Stimulated activated CD4-positive, alpha-beta T cell treated with anti-CD3 and anti-CD28 coated beads, Interleukin-15, amount 100 ng/mL, for 24 hours (primary cell): ENCODE data around the gene CDH7.

ENCODE experiments used
- DNase-seq: peaks from one replicate; pipeline ENCODE4 v3.0.0-alpha.2; 2020

Gene CDH7, protein sequence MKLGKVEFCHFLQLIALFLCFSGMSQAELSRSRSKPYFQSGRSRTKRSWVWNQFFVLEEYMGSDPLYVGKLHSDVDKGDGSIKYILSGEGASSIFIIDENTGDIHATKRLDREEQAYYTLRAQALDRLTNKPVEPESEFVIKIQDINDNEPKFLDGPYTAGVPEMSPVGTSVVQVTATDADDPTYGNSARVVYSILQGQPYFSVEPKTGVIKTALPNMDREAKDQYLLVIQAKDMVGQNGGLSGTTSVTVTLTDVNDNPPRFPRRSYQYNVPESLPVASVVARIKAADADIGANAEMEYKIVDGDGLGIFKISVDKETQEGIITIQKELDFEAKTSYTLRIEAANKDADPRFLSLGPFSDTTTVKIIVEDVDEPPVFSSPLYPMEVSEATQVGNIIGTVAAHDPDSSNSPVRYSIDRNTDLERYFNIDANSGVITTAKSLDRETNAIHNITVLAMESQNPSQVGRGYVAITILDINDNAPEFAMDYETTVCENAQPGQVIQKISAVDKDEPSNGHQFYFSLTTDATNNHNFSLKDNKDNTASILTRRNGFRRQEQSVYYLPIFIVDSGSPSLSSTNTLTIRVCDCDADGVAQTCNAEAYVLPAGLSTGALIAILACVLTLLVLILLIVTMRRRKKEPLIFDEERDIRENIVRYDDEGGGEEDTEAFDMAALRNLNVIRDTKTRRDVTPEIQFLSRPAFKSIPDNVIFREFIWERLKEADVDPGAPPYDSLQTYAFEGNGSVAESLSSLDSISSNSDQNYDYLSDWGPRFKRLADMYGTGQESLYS

DNA sequence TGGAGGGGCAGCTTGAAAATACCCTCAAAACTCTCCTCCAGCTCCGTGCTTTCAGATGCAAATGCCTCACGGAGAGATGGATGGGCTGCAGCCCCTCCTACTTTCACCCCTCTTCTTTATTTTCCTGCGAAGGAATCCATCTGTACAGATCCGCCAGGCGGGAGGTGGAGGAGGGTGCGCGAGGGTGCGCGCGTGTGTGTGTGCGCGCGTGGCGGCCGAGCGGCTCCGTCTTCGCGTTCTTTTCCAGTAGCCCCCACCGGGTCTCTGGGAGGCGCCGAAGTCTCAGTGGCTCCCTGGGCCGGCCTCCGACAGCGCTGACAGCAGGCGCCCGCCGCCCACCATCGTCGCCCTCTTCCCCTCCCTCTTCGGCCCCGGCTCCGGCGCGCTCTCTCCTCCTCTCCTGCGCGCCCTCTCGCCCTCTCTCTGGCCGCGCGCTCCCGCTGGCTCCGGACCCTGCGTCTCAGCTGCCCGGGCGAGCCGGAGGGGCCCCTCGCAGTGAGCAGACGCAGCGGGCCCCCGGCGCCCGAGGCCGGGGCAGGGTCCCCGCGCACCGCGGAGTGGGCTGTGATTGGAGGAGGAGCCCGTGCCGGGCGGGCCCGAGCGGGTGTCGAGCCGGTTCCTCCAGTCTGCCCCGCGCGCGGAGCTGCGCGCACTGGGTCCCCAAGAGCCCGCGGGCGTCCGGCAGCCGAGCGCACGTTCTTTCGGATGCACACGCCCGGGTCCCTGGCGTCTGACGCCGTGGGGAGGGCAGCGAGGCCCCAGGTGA lies at the start of gene CDH7:
CDH7 (plus strand) TSS at position 624 of the 766 bp plus-strand sequence. CDS start 11,831 bp downstream, outside the sequence.
- DNase-seq, result no peak

DNA sequence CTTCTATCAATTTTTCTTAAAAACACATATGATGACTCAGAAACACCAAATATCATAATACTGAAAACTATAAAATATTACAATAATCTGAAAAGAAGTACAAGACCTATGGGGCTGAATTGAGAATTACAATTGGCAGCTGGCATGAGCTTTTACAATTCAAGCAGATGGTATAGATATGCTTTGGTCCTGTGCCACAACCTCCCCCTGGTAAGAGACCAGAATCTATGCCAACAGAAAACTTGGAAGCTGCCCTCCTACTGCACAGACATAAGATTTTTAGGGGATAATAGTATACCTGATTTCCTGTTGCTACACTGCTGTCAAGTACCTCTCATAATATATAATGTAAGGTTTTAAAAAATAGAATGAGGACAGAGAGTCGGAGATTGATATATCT lies 46.8 kb upstream of the CDH7 start:
- DNase-seq, result no peak

DNA sequence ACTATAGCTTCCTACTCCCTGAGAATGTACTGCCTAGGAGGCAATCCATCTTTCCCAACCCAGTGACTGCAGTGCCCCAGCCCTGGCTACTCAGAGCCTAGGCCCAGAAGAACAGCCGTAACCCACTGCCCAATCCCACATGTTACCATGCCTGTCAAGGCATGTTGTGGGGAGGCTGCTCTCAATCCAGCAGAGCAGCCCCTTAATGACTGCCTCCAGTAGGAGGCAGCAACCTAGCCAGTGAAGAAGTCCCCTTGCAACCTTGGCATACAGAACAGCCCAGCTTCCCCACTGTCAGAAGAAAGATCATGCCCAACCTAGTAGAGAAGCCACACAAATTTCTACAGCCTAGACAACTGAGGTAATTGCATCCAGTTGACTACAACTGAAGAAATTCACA lies 44.2 kb upstream of the CDH7 start:
- DNase-seq, result no peak

DNA sequence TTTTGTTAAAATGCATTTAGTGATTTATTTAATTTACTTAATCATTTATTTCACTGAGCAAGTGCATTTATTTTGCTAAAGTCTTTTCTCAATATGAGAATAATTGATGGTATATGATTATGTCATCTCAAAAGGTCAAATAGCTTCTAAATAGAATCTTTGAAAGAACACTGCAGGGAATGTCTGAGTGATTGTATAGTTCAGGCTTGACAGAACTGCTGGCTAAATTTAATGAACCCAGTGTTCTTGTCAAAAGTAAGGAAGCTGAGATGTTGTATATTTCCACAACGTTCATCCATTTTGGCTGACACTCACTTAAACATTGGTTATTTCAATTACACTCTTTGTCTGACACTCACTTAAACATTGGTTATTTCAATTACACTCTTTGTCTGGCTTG lies 39.3 kb upstream of the CDH7 start:
- no peak for DNase-seq

- DNase-seq, result no peak
These were observed 29.2 kb upstream of the CDH7 start for GRCh38 chr18:65721619-65722018.

- no peak for DNase-seq
These were observed 25.4 kb upstream of the CDH7 start for GRCh38 chr18:65725251-65726050.

DNA sequence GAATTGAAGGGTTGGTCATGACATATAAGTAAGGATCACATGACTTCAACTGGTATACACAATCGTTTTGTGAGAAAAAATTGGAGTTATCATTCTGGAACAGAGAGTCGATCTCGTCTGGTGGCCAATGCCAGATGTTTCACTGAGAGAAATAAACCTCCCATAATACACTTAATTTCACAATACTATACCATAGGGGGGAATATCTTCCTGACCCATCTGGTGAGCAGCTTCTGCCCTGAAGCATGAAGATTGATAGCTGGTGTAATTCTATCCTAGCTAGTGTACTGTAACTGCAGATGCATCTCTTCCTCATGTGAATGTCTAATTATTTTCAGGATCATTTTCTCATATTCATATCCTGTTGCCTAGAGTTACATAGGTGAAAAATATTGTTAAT lies 15.7 kb upstream of the CDH7 start:
- DNase-seq, result no peak

DNA sequence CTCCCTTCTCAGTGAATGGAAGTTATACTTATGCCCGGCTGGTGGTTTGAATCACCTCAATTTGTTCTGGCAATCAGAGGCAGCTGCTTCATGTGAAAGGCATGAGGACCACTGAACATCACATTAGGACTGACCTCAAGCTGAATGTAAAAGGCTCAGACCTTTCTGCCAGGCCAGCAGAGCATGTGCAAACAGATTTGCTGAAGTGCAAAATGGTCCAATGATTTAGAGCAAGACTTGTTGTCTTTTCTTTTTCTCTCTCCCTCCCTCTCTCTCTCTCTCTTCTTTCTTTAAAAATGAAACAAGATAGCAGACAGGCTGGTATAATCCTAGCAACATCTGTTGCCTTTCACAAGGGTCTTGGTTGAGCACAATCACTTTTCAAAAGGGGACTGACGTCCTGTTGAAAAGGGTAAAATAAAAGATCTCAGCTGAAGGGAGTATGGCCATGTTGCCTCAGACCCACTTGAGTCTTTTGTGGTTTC lies 13.3 kb upstream of the CDH7 start:
- no peak for DNase-seq

DNA sequence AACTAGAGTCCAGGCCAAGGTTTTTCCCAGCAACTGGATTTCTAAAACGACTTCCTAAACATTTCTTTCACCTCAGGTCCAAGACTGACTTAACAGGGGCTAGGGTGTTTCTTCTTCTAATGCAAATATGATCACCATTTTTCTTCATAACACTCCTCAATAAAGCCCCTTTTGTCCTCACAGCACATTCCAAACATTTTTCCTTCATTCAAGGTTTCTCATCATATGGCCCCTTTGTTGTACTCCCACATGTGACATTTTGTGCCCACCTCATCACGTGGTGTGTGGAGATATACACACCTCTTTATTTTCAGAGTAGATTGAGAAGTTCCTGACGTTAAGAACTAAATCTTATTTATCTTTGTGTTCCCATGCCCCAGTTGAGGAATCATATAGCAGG lies 3.9 kb upstream of the CDH7 start:
- no peak for DNase-seq

- DNase-seq, result no peak
These were observed 2.5 kb upstream of the CDH7 start for GRCh38 chr18:65748321-65748720.

DNA sequence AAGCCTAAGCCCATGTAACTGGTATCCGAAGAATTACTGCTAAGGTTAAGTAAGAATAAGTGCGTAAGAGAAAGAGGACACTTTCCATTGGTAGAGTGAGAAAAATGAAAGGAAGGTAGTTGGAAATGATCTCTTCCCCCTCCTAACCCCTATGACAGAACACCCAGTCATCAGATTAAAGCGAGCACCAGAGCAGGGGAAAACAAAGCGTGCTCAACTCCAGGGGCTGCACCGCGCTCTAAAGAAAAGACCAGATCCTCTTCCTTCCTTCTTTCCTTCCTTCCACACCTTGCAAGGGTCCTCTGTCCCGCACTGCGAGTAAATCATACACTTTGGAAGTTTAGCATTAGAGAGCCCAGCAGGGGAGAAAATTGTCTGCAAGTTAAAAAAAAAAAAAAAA lies 971 bp upstream of the CDH7 start:
- DNase-seq, result no peak

GRCh38 chr18:65751155-65752085 lies 608 bp downstream of the CDH7 start:
- DNase-seq, result no peak

GRCh38 chr18:65752625-65753325 lies 2.0 kb downstream of the CDH7 start:
- DNase-seq, result no peak

DNA sequence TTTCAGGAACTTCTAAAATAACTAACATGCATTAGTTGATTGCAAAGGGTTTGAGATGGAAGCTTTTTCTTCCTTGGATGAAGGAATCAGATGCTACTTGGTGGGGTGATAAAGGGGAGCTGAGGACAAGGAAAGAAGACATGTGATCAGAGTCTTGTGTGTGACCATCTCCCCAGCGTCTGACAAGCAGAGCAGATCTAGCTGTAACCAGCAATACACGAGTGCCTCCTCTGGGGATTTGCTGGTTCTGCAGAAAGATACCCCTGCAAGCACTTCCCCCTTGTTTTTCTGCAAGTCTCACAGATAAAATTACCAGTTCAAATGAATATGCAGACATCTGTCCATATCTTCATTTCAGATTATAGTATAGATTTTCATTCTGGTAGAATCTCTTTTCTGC lies 2.7 kb downstream of the CDH7 start:
- DNase-seq, result no peak

GRCh38 chr18:65754121-65754520 lies 3.3 kb downstream of the CDH7 start:
- DNase-seq, result no peak

- no peak for DNase-seq
These were observed 4.8 kb downstream of the CDH7 start for GRCh38 chr18:65755616-65756015.

DNA sequence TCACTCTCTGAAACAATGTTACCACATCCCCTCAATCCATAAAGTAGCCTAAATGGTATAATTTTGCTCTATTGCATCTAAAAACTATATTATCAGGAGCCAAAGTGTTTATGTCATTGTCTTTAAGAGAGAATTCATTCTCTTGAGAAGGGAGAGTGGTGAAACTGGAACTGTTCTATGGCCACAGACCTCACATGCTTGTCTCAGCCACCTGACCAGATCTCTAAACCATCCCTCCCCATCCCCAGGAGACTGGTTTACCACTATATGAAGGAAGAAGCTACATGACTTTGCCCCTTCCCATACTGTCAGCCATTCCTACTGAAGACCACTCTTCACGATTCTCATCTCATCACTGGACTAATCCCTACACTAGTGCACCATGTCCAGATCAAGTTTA lies 9.6 kb downstream of the CDH7 start:
- no peak for DNase-seq

DNA sequence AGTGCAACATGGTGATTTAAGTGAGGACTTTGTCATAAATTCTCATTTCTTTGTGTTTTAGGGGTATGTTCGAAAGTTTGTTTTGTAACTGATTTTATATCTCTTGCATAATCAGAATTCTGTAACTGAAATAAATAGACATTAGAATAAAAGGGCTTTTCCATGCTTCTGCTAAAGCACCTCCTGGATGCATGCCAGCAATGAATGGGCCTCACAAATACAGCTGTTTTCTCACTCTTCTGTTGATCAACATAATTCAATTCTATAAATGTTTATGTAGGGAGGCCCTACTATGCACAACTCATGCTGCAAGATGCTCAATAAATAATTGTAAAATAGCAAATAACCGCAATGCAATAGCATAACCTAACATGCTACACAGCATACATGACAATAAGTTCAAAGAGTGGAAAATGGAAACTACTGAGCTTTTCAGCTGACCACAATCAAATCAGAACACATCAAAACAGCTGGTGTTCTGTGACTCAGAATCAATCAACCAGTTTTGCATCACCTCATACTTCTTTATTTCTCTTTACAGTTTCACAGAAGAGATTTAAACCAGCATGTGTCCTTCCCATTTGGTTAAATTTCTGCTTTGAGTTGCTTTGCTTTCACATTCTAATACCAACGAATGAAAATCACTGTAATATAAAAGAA lies 11.0 kb downstream of the CDH7 start:
- no peak for DNase-seq

DNA sequence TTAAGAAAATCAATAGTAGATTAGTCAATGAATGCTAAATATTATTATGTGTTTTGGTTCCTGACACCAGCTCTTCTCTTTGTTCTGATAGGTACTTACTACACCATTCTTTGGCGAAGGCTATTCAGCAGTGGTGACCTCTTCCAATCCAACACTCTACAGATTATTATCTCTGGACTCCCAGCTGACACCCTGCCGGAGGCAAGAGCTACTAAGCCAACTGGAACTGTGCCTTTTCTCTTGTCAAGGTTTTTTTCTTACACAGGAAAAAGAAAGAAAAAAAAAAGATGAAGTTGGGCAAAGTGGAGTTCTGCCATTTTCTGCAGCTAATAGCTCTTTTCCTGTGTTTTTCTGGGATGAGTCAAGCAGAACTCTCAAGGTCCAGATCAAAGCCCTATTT lies 11.7 kb downstream of the CDH7 start:
- no peak for DNase-seq

DNA sequence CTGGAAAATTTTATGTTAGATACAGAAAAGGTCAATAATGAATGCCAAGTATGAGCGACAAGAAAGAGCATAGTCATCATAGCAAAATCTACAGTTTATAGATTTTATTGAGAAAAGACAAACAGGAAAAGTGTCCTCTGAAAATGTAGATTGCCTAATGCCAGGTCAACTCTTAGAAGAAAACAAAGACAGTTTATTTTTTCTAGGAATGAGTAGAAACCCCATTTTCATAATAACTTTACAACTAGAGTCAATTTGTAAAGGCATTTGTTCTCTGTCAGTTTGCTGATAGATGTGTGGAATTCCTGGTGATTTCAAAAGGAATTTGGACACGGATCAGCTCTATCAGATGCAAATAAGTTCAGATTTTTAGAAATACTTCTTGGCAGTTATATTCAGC lies 16.6 kb downstream of the CDH7 start:
- DNase-seq, result no peak
